B cell (primary cell): ENCODE data around the gene KRTAP5-1. TPM values are rescaled to one million over a fixed set of nuclear protein-coding genes. Genes with fewer than 3 reads are reported as not detected.
A peak's percentile ranks its signal among the peaks of the same experiment; 100 is the strongest.

Experiments used
- ATAC-seq: fragments of 200-7000 bp; cut with Tn5 transposase; one replicate; pipeline ENCODE4 v1.10.0; 2021; ENCODE audit warnings: low read depth, mild to moderate bottlenecking, moderate number of reproducible peaks, moderate library complexity
- CTCF ChIA-PET: fragments of 350-600 bp; sonication (Branson Sonifier 250); formaldehyde crosslinking; loops from one replicate; lab custom pipeline; 2021; ENCODE audit warnings: antibody characterized with exemption, inconsistent platforms; lab: Charles Lee
- POLR2A ChIA-PET: fragments of 350-600 bp; sonication (Branson Sonifier 250); formaldehyde crosslinking; loops from one replicate; lab custom pipeline; 2021; ENCODE audit warnings: antibody characterized with exemption; lab: Charles Lee
- DNase-seq: peaks from one replicate; pipeline ENCODE4 v3.0.0; 2013
- H2AFZ ChIP-seq: 2 replicates; pipeline ENCODE4 v1.6.1; 2012; ENCODE audit warnings: mild to moderate bottlenecking, low read depth, low read length; ENCODE audit not compliant: insufficient read depth, poor library complexity, severe bottlenecking
- H3K27ac ChIP-seq, 2 donors: 1 replicate in 1 of 2; 2 replicates in 1 of 2; pipeline ENCODE4 v1.5.1; 2012 to 2013; ENCODE audit warnings: low read length in 2 of 2, mild to moderate bottlenecking in 2 of 2, moderate library complexity in 1 of 2
- H3K27me3 ChIP-seq, 4 experiments: fragments of 200-600 bp in 1 of 4; sonication (generic) in 1 of 4; replicated peaks in 1 of 4; 1 replicate in 2 of 4; 2 replicates in 2 of 4; pipeline versions ENCODE4 v1.6.1 to v1.7.0; 2013 to 2016; ENCODE audit warnings: low read length in 3 of 4, mild to moderate bottlenecking in 2 of 4, mixed read lengths in 1 of 4, moderate library complexity in 1 of 4; ENCODE audit not compliant: insufficient read depth in 4 of 4, control insufficient read depth in 3 of 4; ENCODE audit errors: control extremely low read depth in 1 of 4
- H3K36me3 ChIP-seq, 2 experiments: replicated peaks in 1 of 2; 1 replicate in 1 of 2; 2 replicates in 1 of 2; pipeline versions ENCODE4 v1.6.1 to v1.7.1; 2013; ENCODE audit warnings: low read length in 1 of 2; ENCODE audit not compliant: insufficient read depth in 2 of 2, control insufficient read depth in 1 of 2; ENCODE audit errors: control extremely low read depth in 1 of 2, extremely low read depth in 1 of 2
- H3K4me1 ChIP-seq, 2 donors: fragments of 200-600 bp in 1 of 2; sonication (generic) in 1 of 2; 1 replicate in 1 of 2; 2 replicates in 1 of 2; pipeline versions ENCODE4 v1.5.1 to v1.6.1; 2013 to 2017; ENCODE audit warnings: low read length in 2 of 2; ENCODE audit not compliant: control insufficient read depth in 2 of 2, insufficient read depth in 2 of 2
- H3K4me2 ChIP-seq: replicated peaks from 2 replicates; pipeline ENCODE3; 2012; ENCODE audit warnings: mild to moderate bottlenecking, low read depth, low read length; ENCODE audit not compliant: poor library complexity, severe bottlenecking
- H3K4me3 ChIP-seq, 5 experiments: fragments of 200-600 bp in 1 of 5; sonication (generic) in 1 of 5; 1 replicate in 3 of 5; 2 replicates in 2 of 5; pipeline versions ENCODE4 v1.5.1 to v1.7.0; 2011 to 2016; ENCODE audit warnings: low read length in 4 of 5, mild to moderate bottlenecking in 4 of 5, low read depth in 2 of 5, control low read depth in 1 of 5, moderate library complexity in 1 of 5; ENCODE audit not compliant: insufficient read depth in 1 of 5; ENCODE audit errors: control extremely low read depth in 1 of 5, extremely low read depth in 1 of 5
- H3K79me2 ChIP-seq: fragments of 200-600 bp; sonication (generic); one replicate; pipeline ENCODE4 v1.6.0; 2016; ENCODE audit warnings: low read length; ENCODE audit not compliant: control insufficient read depth, insufficient read depth
- H3K9ac ChIP-seq: fragments of 200-600 bp; sonication (generic); 2 replicates; pipeline ENCODE4 v1.6.1; 2017; ENCODE audit warnings: mild to moderate bottlenecking, low read length, moderate library complexity
- H3K9me3 ChIP-seq, 3 donors: one replicate each; pipeline versions ENCODE4 v1.6.1 to v1.7.1; 2013; ENCODE audit warnings: low read length in 2 of 3; ENCODE audit not compliant: control insufficient read depth in 2 of 3, insufficient read depth in 1 of 3; ENCODE audit errors: control extremely low read depth in 1 of 3
- H4K20me1 ChIP-seq: 2 replicates; pipeline ENCODE4 v1.6.0; 2012; ENCODE audit warnings: mild to moderate bottlenecking, low read length; ENCODE audit not compliant: insufficient read depth, control insufficient read depth, poor library complexity, severe bottlenecking
- H3K27ac Mint-ChIP-seq: one replicate; pipeline ENCODE4 v1.8.0; 2021; ENCODE audit warnings: mixed read lengths
- H3K27me3 Mint-ChIP-seq: one replicate; pipeline ENCODE4 v1.8.0; 2021; ENCODE audit warnings: mixed read lengths
- H3K4me1 Mint-ChIP-seq: one replicate; pipeline ENCODE4 v1.8.0; 2021; ENCODE audit warnings: mixed read lengths
- H3K4me3 Mint-ChIP-seq: one replicate; pipeline ENCODE4 v1.8.0; 2021; ENCODE audit warnings: mixed read lengths
- H3K9me3 Mint-ChIP-seq: one replicate; pipeline ENCODE4 v1.8.0; 2022; ENCODE audit warnings: mixed read lengths; ENCODE audit not compliant: insufficient read depth
- EZH2 ChIP-seq: IDR thresholded peaks from 2 replicates; pipeline ENCODE4 v1.6.1; 2012; ENCODE audit warnings: borderline replicate concordance, low read depth, mild to moderate bottlenecking, moderate library complexity, low read length; ENCODE audit not compliant: insufficient read depth, poor library complexity, severe bottlenecking
- WGBS: methylation state at CpG from one replicate; pipeline ENCODE4 v1.1.5; 2013; ENCODE audit warnings: missing lambda C conversion rate; ENCODE audit not compliant: insufficient coverage; 5-methylcytosine and 5-hydroxymethylcytosine counted together
- intact Hi-C: fragments of 100-400 bp; cut with micrococcal nuclease; formaldehyde crosslinking; loops from one replicate; pipeline ENCODE4 v1.10.0; 2022
- polyA plus RNA-seq: library from polyadenylated mRNA; depleted of rRNA; stranded (reverse); fragments of >200 nt; gene quantifications from 2 replicates; pipeline ENCODE4 v1.2.3, GENCODE V29; 2012
- total RNA-seq, 2 donors: library from RNA; stranded (reverse); fragments of 120-200 nt in 1 of 2; gene quantifications; 1 replicate in 1 of 2; 2 replicates in 1 of 2; pipeline versions ENCODE4 v1.2.3 to v1.2.4, GENCODE V29; 2013 to 2022
- TF ChIP-seq, protein P1 (sequence below): fragments of 200-600 bp; IDR thresholded peaks from one replicate; pipeline ENCODE4 v1.8.0; 2022; ENCODE audit warnings: antibody characterized with exemption, mild to moderate bottlenecking

KRTAP5-1 gene
- total and polyA plus RNA-seq, 2 donors (not counting 1 experiment from before 2014, with no cell fraction given): not detected

DNA sequence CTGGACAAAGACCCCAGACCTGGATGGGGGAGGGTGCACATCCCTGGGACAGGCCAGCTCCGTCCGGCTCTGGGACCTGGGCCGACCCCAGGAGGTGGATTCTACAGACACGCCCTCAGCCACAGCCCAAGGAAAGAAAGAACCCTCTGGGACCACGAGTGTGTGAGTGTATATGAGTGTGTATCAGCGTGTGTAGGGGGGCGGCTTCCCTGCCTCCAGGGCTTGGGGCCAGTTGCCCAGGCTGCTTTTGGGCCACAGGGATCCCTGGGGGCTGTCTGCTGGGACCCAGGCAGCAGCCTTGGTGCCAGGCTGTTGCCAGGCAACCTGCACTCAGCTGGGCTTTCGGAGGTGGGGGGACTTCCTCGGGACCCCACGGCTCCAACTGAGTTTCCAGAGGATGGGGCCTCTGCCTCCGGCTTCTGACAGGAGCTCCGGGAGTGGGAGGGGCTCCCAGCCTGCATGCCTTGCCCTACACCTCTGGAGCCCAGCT lies 21.9 kb downstream of the KRTAP5-1 start:
- peaks cover 7% of the 10 kb centered on the region for H3K4me1 Mint-ChIP-seq
- no peak overlapping the region for H3K27ac Mint-ChIP-seq
- peaks cover 4% of the 10 kb centered on the region for H3K27me3 Mint-ChIP-seq
- peaks cover 0 to 10% of the 10 kb centered on the region in 2 donors for H3K4me1 ChIP-seq
- no peak overlapping the region for H3K9ac ChIP-seq
- DNase-seq (peak; percentile 25), ATAC-seq (no peak)
- no peaks in the 10 kb centered on the region for H3K9me3 Mint-ChIP-seq
- 94% methylated on average over 12 of the region's 12 CpGs for WGBS
- H3K9me3 ChIP-seq: peaks cover 0 to 9% (median 0%) of the 10 kb centered on the region in 3 donors
- CTCF ChIA-PET: no interaction called here
- intact Hi-C loops: no loop called here
- POLR2A ChIA-PET: no interaction called here
- H4K20me1 ChIP-seq: no peaks in the 10 kb centered on the region
- no peak overlapping the region for H3K4me3 ChIP-seq
- TF ChIP-seq, protein P1, sequence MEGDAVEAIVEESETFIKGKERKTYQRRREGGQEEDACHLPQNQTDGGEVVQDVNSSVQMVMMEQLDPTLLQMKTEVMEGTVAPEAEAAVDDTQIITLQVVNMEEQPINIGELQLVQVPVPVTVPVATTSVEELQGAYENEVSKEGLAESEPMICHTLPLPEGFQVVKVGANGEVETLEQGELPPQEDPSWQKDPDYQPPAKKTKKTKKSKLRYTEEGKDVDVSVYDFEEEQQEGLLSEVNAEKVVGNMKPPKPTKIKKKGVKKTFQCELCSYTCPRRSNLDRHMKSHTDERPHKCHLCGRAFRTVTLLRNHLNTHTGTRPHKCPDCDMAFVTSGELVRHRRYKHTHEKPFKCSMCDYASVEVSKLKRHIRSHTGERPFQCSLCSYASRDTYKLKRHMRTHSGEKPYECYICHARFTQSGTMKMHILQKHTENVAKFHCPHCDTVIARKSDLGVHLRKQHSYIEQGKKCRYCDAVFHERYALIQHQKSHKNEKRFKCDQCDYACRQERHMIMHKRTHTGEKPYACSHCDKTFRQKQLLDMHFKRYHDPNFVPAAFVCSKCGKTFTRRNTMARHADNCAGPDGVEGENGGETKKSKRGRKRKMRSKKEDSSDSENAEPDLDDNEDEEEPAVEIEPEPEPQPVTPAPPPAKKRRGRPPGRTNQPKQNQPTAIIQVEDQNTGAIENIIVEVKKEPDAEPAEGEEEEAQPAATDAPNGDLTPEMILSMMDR: no peak
- TF ChIP-seq EZH2: no peak
- no peak overlapping the region for H3K4me2 ChIP-seq
- no peaks in the 10 kb centered on the region for H3K79me2 ChIP-seq
- H3K27me3 ChIP-seq: peaks cover 0 to 19% (median 0%) of the 10 kb centered on the region in 4 experiments
- no peak overlapping the region for H2AFZ ChIP-seq
- no peak overlapping the region for H3K27ac ChIP-seq
- H3K36me3 ChIP-seq: no peaks in the 10 kb centered on the region
- H3K4me3 Mint-ChIP-seq: no peak overlapping the region

DNA sequence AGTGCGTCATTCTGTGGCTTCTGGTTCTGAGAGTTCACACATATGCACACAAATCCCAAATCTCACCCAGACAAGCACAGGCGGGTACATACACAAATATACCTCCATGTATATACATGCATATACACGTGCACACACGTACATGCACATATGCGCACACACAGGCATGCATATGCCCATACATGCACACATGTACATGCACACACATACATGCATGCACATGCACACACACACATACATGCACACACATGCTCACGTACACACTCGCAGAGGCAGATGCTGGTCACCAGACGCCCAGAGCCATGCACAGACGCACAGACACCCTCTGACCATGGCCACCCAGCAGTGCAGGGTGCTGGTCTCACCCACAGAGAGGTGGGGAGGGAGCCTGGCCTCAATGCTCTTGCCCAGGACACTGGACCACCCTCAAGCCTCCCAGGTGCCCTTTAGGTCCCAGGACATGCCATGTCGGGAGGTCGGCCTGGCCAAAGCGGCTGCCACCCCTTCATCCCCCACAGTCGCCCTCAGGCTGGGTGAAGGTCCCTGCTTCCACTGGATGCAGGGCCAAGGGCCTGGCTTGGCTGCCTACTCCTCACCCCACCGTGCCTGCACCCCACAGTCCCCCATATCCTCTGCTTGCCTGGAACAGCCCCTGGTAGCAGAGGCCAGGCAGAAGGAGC lies 22.5 kb downstream of the KRTAP5-1 start:
- Mint-ChIP-seq H3K4me1 (peaks cover 7% of the 10 kb centered on the region), H3K27ac (no peak overlapping the region), H3K9me3 (no peaks in the 10 kb centered on the region), H3K27me3 (peaks cover 8% of the 10 kb centered on the region), H3K4me3 (no peak overlapping the region)
- H3K9me3 ChIP-seq: peaks cover 0 to 9% (median 0%) of the 10 kb centered on the region in 3 donors
- H3K36me3 ChIP-seq: no peaks in the 10 kb centered on the region
- H3K4me3 ChIP-seq: no peak overlapping the region
- H3K27ac ChIP-seq: no peak overlapping the region
- H3K27me3 ChIP-seq: peaks cover 0 to 19% (median 0%) of the 10 kb centered on the region in 4 experiments
- peaks cover 0 to 10% of the 10 kb centered on the region in 2 donors for H3K4me1 ChIP-seq
- ChIA-PET CTCF (no interaction called here), POLR2A (no interaction called here)
- H2AFZ ChIP-seq: no peak overlapping the region
- no peak for TF ChIP-seq EZH2
- TF ChIP-seq, protein P1: no peak
- no peak overlapping the region for H3K9ac ChIP-seq
- H3K4me2 ChIP-seq: no peak overlapping the region
- peak; percentile 29 for DNase-seq
- WGBS: over 99% methylated on average over 13 of the region's 14 CpGs
- no peaks in the 10 kb centered on the region for H4K20me1 ChIP-seq
- H3K79me2 ChIP-seq: no peaks in the 10 kb centered on the region
- intact Hi-C loops: no loop called here
- ATAC-seq: no peak
